K562 treated with DMSO at 1 percent for 48 hours (cell line): ENCODE data around the gene MBOAT1. TPM values are rescaled to one million over a fixed set of nuclear protein-coding genes. Genes with fewer than 3 reads are reported as not detected.

Experiments used
- total RNA-seq: library from RNA; unstranded; fragments of 300-600 nt; gene quantifications from 2 replicates; pipeline ENCODE4 v1.2.3, GENCODE V29; 2022; ENCODE audit warnings: low replicate concordance; ENCODE audit errors: extremely low read depth

MBOAT1 gene, protein sequence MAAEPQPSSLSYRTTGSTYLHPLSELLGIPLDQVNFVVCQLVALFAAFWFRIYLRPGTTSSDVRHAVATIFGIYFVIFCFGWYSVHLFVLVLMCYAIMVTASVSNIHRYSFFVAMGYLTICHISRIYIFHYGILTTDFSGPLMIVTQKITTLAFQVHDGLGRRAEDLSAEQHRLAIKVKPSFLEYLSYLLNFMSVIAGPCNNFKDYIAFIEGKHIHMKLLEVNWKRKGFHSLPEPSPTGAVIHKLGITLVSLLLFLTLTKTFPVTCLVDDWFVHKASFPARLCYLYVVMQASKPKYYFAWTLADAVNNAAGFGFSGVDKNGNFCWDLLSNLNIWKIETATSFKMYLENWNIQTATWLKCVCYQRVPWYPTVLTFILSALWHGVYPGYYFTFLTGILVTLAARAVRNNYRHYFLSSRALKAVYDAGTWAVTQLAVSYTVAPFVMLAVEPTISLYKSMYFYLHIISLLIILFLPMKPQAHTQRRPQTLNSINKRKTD
- total RNA-seq, result not detected in 2 replicates

DNA sequence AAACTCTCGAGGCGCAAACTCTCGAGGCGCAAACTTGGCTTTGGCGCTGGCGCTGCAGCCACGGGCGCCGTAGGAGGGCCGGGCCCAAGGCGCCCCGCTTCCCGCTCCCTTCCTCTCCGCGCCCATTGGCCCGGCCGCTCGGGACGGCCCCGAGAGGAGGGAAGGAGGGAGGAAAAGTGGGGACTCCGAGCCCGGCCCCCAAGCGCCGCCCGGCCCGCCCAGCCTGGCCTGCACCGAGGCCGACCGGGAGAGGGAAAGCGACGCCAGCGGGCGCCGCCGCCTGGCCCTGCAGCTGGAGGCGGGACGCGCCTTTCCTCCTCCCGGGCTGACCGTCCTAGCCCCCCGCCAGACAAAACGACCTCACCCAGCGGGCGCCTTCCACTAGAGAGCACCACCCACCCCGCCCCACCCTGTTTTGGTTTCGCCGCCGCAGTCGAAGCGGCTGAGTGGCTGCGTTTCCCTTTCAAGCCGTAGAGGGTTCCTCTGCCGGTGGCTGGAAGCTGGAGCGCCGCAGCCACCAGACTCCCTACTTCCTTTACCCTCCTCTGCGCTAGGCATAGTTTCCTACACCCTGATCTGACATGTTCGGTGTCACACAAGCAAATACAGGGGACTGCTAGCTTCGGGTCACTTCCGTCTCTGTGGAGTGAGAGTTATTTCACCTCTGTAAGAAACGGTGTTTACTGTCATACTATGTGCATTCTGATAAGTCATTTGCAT is at the start of gene MBOAT1:
MBOAT1 (minus strand) TSS at position 78 of the 720 bp plus-strand sequence. CDS start 235 bp downstream, outside the sequence.

Other genes starting within 250 kb of the MBOAT1 start
- not detected in 2 replicates for gene E2F3, start 189.4 kb upstream of the MBOAT1 start, total RNA-seq